Measurements from ENCODE around the gene LIMS1. TPM values are rescaled to one million over a fixed set of nuclear protein-coding genes. Genes with fewer than 3 reads are reported as not detected.

Gene LIMS1
- total RNA-seq, 1 donor from 2014 or later: 33.3 TPM

DNA sequence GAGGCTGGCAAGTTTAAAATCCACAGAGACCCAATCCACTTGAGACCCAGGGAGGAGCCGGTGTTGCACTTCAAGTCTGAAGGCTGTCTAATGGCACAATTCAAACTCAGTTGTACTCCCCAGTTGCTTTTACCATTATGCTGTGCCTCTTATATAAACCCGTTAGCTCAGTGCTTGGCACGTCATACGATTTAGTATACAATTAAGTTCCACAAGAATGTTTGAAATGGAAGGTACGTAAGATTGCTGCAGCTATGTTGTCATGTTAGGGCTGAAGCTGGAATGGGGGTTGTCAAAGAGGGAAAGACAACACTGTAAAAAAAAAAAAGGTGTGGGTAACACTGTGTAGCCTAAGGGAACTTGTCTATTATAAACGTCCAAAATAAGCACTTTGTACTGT, 30.2 kb downstream of the LIMS1 start:
- no peaks in the 10 kb centered on the region for H3K36me3 Mint-ChIP-seq (ENCODE audit: low read depth)
- ChIA-PET POLR2A (no interaction called here), CTCF (interaction anchor here (1.2 kb wide), 1 partner anchor 11 kb away, joined by 3 read pairs; no protein-coding TSS in a partner anchor)
- intact Hi-C loops (cut with micrococcal nuclease): no loop called here
- no peaks in the 10 kb centered on the region for H3K27me3 Mint-ChIP-seq
- H3K4me3 Mint-ChIP-seq: no peak overlapping the region
- DNase-seq (no peak), ATAC-seq (ENCODE audit: low read depth) (no peak)
- TF ChIP-seq, protein P1, sequence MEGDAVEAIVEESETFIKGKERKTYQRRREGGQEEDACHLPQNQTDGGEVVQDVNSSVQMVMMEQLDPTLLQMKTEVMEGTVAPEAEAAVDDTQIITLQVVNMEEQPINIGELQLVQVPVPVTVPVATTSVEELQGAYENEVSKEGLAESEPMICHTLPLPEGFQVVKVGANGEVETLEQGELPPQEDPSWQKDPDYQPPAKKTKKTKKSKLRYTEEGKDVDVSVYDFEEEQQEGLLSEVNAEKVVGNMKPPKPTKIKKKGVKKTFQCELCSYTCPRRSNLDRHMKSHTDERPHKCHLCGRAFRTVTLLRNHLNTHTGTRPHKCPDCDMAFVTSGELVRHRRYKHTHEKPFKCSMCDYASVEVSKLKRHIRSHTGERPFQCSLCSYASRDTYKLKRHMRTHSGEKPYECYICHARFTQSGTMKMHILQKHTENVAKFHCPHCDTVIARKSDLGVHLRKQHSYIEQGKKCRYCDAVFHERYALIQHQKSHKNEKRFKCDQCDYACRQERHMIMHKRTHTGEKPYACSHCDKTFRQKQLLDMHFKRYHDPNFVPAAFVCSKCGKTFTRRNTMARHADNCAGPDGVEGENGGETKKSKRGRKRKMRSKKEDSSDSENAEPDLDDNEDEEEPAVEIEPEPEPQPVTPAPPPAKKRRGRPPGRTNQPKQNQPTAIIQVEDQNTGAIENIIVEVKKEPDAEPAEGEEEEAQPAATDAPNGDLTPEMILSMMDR (IDR thresholded peaks at IDR 0.05): no peak
- H3K27ac Mint-ChIP-seq: no peak overlapping the region
- peaks cover 12% of the 10 kb centered on the region for H3K4me1 Mint-ChIP-seq
- H3K9me3 Mint-ChIP-seq: no peaks in the 10 kb centered on the region

DNA sequence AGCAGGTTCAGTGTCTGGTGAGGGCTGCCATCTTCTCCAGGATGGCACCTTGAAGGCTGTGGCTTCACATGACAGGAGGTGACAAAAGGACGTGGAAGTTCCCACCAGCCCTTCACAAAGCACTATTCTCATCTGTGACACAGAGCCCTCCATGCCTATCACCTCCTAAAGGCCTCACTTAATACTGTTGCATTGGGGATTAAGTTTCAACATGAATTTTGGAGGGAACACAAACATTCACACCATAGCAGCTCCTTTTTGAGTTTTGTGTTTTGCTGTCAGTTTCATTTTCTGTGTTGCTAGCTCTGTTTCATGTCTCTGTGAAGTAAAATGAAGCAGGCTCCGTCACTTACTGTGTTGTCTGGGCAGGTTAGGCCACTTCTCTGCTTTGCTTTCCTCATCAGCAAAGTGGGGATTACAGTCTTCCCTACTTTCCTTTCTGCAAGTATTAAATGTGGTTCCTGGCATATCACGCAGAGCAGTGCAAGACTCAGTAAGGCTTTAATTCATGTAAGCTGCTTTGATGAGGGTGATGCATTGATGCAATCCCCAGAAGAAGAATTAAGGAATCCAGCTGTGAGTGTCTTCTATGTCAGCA, 31.6 kb downstream of the LIMS1 start:
- Mint-ChIP-seq H3K4me3 (no peak overlapping the region), H3K36me3 (ENCODE audit: low read depth) (no peaks in the 10 kb centered on the region), H3K9me3 (no peaks in the 10 kb centered on the region), H3K27me3 (no peaks in the 10 kb centered on the region), H3K27ac (no peak overlapping the region), H3K4me1 (peaks cover 9% of the 10 kb centered on the region)
- TF ChIP-seq, protein P1 (IDR thresholded peaks at IDR 0.05): no peak
- no peak for ATAC-seq (ENCODE audit: low read depth)
- DNase-seq: no peak
- ChIA-PET POLR2A (interaction anchor here (1.9 kb wide), 1 partner anchor 32 kb away, joined by 4 read pairs; the partner anchor contains the start of gene LIMS1), CTCF (interaction anchor here (1.1 kb wide), 2 partner anchors 9 to 71 kb away, joined by 3 to 5 read pairs; no protein-coding TSS in a partner anchor)
- intact Hi-C loops (cut with micrococcal nuclease): no loop called here

DNA sequence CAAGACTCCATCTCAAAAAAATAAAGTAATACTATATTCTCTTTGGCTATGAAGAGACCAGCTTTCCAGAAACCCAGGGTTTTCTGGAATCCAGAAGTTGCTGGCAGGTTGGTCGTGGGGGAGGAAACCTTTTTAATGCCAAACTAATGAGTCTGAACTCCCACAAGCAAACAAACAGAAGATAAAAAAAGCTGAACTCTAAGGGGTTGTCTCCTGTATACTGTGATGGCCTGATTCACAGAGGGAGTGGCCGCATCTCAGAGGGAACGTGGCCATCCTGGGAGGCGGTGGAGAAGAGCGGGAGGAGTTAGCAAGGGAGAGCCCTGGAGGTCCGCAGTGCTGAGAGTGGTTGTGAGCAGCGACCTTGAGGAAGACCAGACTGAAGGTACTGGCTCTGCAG, 36.1 kb downstream of the LIMS1 start:
- Mint-ChIP-seq H3K36me3 (ENCODE audit: low read depth) (no peaks in the 10 kb centered on the region), H3K4me3 (no peak overlapping the region), H3K4me1 (peaks cover 26% of the 10 kb centered on the region), H3K27ac (no peak overlapping the region), H3K27me3 (no peaks in the 10 kb centered on the region), H3K9me3 (no peaks in the 10 kb centered on the region)
- intact Hi-C loops (cut with micrococcal nuclease): no loop called here
- ATAC-seq (ENCODE audit: low read depth): no peak
- TF ChIP-seq, protein P1 (IDR thresholded peaks at IDR 0.05): no peak
- ChIA-PET POLR2A (no interaction called here), CTCF (no interaction called here)
- no peak for DNase-seq

DNA sequence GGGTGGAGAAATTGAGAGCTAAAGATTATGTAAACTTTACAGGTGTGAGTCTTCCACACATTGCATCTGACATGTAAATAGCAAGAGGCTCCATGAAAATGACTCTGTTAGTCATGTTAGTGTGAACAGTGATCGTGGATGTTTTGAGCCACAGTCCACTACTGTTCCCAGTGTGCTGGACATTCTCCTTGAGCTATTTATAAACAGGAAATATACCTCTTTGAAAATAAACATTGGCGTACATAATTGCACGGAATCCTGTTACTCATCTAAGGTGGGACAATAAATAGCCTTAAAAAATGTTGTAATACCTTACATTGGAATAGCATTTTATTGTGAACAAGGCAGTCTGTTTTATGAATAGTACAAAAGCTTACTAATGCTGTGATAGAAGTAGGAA, 37.0 kb downstream of the LIMS1 start:
- ChIA-PET CTCF (no interaction called here), POLR2A (no interaction called here)
- no peaks in the 10 kb centered on the region for H3K27me3 Mint-ChIP-seq
- TF ChIP-seq, protein P1 (IDR thresholded peaks at IDR 0.05): no peak
- H3K4me3 Mint-ChIP-seq: no peak overlapping the region
- H3K4me1 Mint-ChIP-seq: peaks cover 27% of the 10 kb centered on the region
- no peak overlapping the region for H3K27ac Mint-ChIP-seq
- no peaks in the 10 kb centered on the region for H3K9me3 Mint-ChIP-seq
- H3K36me3 Mint-ChIP-seq (ENCODE audit: low read depth): no peaks in the 10 kb centered on the region
- intact Hi-C loops (cut with micrococcal nuclease): no loop called here
- DNase-seq: no peak
- ATAC-seq (ENCODE audit: low read depth): no peak

DNA sequence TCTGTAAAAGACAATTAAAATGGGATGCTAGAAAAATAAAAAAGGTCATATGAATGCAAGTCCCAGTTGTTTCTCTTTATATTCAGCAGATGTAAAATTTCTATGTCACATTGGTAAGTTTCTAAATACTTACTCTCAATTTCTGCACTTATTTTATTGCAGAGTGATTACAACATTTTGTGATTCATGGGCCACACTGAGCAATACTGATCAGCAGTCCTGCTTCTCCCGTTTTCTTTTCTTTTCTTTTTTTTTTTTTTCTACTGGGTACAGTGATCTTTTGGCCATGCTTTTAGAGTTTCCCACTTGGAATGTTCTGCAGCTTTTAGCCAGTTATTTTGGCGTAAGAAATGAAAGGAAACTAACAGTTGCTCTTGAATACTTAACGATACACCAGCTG, 38.8 kb downstream of the LIMS1 start:
- Mint-ChIP-seq H3K4me1 (peaks cover 30% of the 10 kb centered on the region), H3K9me3 (no peaks in the 10 kb centered on the region), H3K4me3 (no peak overlapping the region), H3K27ac (no peak overlapping the region), H3K27me3 (no peaks in the 10 kb centered on the region), H3K36me3 (ENCODE audit: low read depth) (no peaks in the 10 kb centered on the region)
- intact Hi-C loops (cut with micrococcal nuclease): no loop called here
- CTCF ChIA-PET: no interaction called here
- no peak for ATAC-seq (ENCODE audit: low read depth)
- DNase-seq: no peak
- TF ChIP-seq, protein P1 (IDR thresholded peaks at IDR 0.05): no peak
- POLR2A ChIA-PET: no interaction called here
